NT2/D1 (cell line): ENCODE results near the gene DES.

Source experiments
- SUZ12 ChIP-seq: IDR thresholded peaks from 2 replicates; pipeline ENCODE4 v1.6.1; 2011; ENCODE audit not compliant: insufficient read length, insufficient read depth; ENCODE audit errors: extremely low read depth
- YY1 ChIP-seq: IDR thresholded peaks from 2 replicates; pipeline ENCODE4 v1.6.1; 2011; ENCODE audit not compliant: insufficient read length, insufficient read depth
- ZNF274 ChIP-seq: IDR thresholded peaks from 2 replicates; pipeline ENCODE4 v1.6.1; 2011; ENCODE audit warnings: mild to moderate bottlenecking, low read depth, low read length

GRCh38 chr2:219459460-219460311, 41.5 kb downstream of the DES start:
- TF ChIP-seq ZNF274 (no peak), YY1 (no peak), SUZ12 (no peak)
